GM21447 (cell line): ENCODE results near the gene VCAN.

Source experiments
- ATAC-seq: cut with Tn5 transposase; IDR thresholded peaks from one replicate; pipeline ENCODE4 v1.9.1; 2021; ENCODE audit not compliant: unreplicated experiment

Gene VCAN

GRCh38 chr5:83494087-83494620, 22.6 kb downstream of the VCAN start:
- no peak for ATAC-seq

- ATAC-seq = no peak
Observed at GRCh38 chr5:83494666-83495065, 23.1 kb downstream of the VCAN start.

- ATAC-seq = no peak
Observed at GRCh38 chr5:83496626-83497025, 25.1 kb downstream of the VCAN start.

- ATAC-seq = no peak
Observed at GRCh38 chr5:83498585-83498984, 27.0 kb downstream of the VCAN start.

GRCh38 chr5:83503662-83504061, 32.1 kb downstream of the VCAN start:
- no peak for ATAC-seq

GRCh38 chr5:83507431-83507830, 35.9 kb downstream of the VCAN start:
- no peak for ATAC-seq

- no peak for ATAC-seq
Observed at GRCh38 chr5:83509540-83509939, 38.0 kb downstream of the VCAN start.

- peak; percentile 84 for ATAC-seq
Observed at GRCh38 chr5:83510260-83510659, 38.7 kb downstream of the VCAN start.

- ATAC-seq = no peak
Observed at GRCh38 chr5:83512061-83512745, 40.7 kb downstream of the VCAN start.

- no peak for ATAC-seq
Observed at GRCh38 chr5:83513081-83513480, 41.5 kb downstream of the VCAN start.

GRCh38 chr5:83513491-83513890, 41.9 kb downstream of the VCAN start:
- ATAC-seq = no peak

GRCh38 chr5:83516377-83516776, 44.8 kb downstream of the VCAN start:
- no peak for ATAC-seq

- ATAC-seq = no peak
Observed at GRCh38 chr5:83517072-83517687, 45.6 kb downstream of the VCAN start.

- no peak for ATAC-seq
Observed at GRCh38 chr5:83517688-83518085, 46.1 kb downstream of the VCAN start.

- no peak for ATAC-seq
Observed at GRCh38 chr5:83518319-83519061, 46.9 kb downstream of the VCAN start.

GRCh38 chr5:83522446-83522845, 50.9 kb downstream of the VCAN start:
- ATAC-seq = no peak

- ATAC-seq = no peak
Observed at GRCh38 chr5:83523929-83524328, 52.4 kb downstream of the VCAN start.

- no peak for ATAC-seq
Observed at GRCh38 chr5:83524345-83524744, 52.8 kb downstream of the VCAN start.

GRCh38 chr5:83524991-83525390, 53.4 kb downstream of the VCAN start:
- ATAC-seq = no peak

GRCh38 chr5:83526289-83526688, 54.7 kb downstream of the VCAN start:
- ATAC-seq = no peak

- no peak for ATAC-seq
Observed at GRCh38 chr5:83527221-83527620, 55.7 kb downstream of the VCAN start.
